Lower leg skin (tissue), 3 donors: ENCODE measurements around the gene PRDX3.

ENCODE experiments used
- CTCF ChIP-seq, 3 donors: fragments of 450-650 bp; IDR thresholded peaks; one replicate each; pipeline ENCODE4 v1.5.1; 2016; ENCODE audit warnings: antibody characterized with exemption in 3 of 3, mild to moderate bottlenecking in 3 of 3, moderate library complexity in 2 of 3
- POLR2A ChIP-seq, 2 donors: fragments of 450-650 bp; IDR thresholded peaks; one replicate each; pipeline ENCODE4 v1.6.1; 2016 to 2017; ENCODE audit warnings: antibody characterized with exemption in 2 of 2, mild to moderate bottlenecking in 1 of 2, moderate library complexity in 1 of 2

- TF ChIP-seq CTCF (IDR thresholded peaks at IDR 0.05) (no peak), POLR2A (IDR thresholded peaks at IDR 0.05) (no peak)
Measured at GRCh38 chr10:119183664-119184412, 5.2 kb upstream of the PRDX3 start.
